OCI-LY7 (cell line): ENCODE data around the gene GNAS-AS1. TPM values are rescaled to one million over a fixed set of nuclear protein-coding genes. Genes with fewer than 3 reads are reported as not detected.

ENCODE experiments used
- BruUV-seq: library from RNA; stranded (reverse); fragments of 400-500 nt; replicated peaks from 2 replicates; lab custom pipeline; 2021; lab: Mats Ljungman, UMichigan
- CTCF ChIA-PET: fragments of 300-600 bp; sonication (Branson Sonifier 250); formaldehyde crosslinking; loops from one replicate; lab custom pipeline; 2022; ENCODE audit warnings: antibody characterized with exemption; ENCODE audit not compliant: unreplicated experiment; lab: Charles Lee
- POLR2A ChIA-PET: fragments of 300-600 bp; sonication (Branson Sonifier 250); formaldehyde crosslinking; loops from one replicate; lab custom pipeline; 2022; ENCODE audit warnings: antibody characterized with exemption; lab: Charles Lee
- DNase-seq: peaks from one replicate; pipeline ENCODE4 v3.0.0-alpha.2; 2015; ENCODE audit warnings: low spot score
- H2AFZ ChIP-seq: fragments of 200-600 bp; sonication (generic), shearing (Covaris generic); 2 replicates; pipeline ENCODE4 v1.6.1; 2014; ENCODE audit warnings: mild to moderate bottlenecking, antibody characterized with exemption, low read length, moderate library complexity
- H3K27ac ChIP-seq: fragments of 200-600 bp; sonication (generic); 2 replicates; pipeline ENCODE4 v1.5.1; 2014; ENCODE audit warnings: mixed run types, low read depth, mild to moderate bottlenecking, moderate library complexity, low read length, inconsistent platforms; ENCODE audit not compliant: poor library complexity, severe bottlenecking
- H3K36me3 ChIP-seq: fragments of 200-600 bp; sonication (generic); 2 replicates; pipeline ENCODE4 v1.6.1; 2014; ENCODE audit warnings: mild to moderate bottlenecking, antibody characterized with exemption, low read length, moderate library complexity, mixed read lengths; ENCODE audit not compliant: insufficient read depth
- H3K4me1 ChIP-seq: fragments of 200-600 bp; sonication (generic); 2 replicates; pipeline ENCODE4 v1.5.1; 2014; ENCODE audit warnings: mild to moderate bottlenecking, low read length; ENCODE audit not compliant: insufficient read depth, poor library complexity, severe bottlenecking
- H3K4me2 ChIP-seq: fragments of 200-600 bp; sonication (generic); 2 replicates; pipeline ENCODE4 v1.6.1; 2014; ENCODE audit warnings: mild to moderate bottlenecking, low read length
- H3K4me3 ChIP-seq: fragments of 200-600 bp; sonication (generic); 2 replicates; pipeline ENCODE4 v1.5.1; 2014; ENCODE audit warnings: mild to moderate bottlenecking, low read depth, low read length; ENCODE audit not compliant: poor library complexity, severe bottlenecking
- H3K79me2 ChIP-seq: fragments of 200-600 bp; sonication (generic); 2 replicates; pipeline ENCODE4 v1.6.1; 2016; ENCODE audit warnings: low read depth, mild to moderate bottlenecking, low read length, moderate library complexity, mixed read lengths; ENCODE audit not compliant: insufficient read depth
- H3K9me2 ChIP-seq: fragments of 200-600 bp; sonication (generic); 2 replicates; pipeline ENCODE4 v1.6.1; 2016; ENCODE audit warnings: mild to moderate bottlenecking, low read length, mixed read lengths; ENCODE audit not compliant: insufficient read depth
- H3K9me3 ChIP-seq: fragments of 200-600 bp; sonication (generic); 2 replicates; pipeline ENCODE4 v1.6.1; 2014; ENCODE audit warnings: mild to moderate bottlenecking, mixed run types, low read length, mixed read lengths
- H4K20me1 ChIP-seq: fragments of 200-600 bp; sonication (generic); 2 replicates; pipeline ENCODE4 v1.6.1; 2014; ENCODE audit warnings: mild to moderate bottlenecking, antibody characterized with exemption, low read length, moderate library complexity, mixed read lengths; ENCODE audit not compliant: insufficient read depth
- CTCF ChIP-seq: fragments of 200-600 bp; sonication (generic); conservative IDR thresholded peaks from 2 replicates; pipeline ENCODE4 v1.5.1; 2014; ENCODE audit warnings: mild to moderate bottlenecking, antibody characterized with exemption, low read length, moderate library complexity, mixed read lengths
- EZH2phosphoT487 ChIP-seq: fragments of 200-600 bp; sonication (generic); IDR thresholded peaks from 2 replicates; pipeline ENCODE4 v1.6.1; 2018; ENCODE audit warnings: low read depth, borderline replicate concordance, mild to moderate bottlenecking, mixed run types, antibody characterized with exemption, low read length, moderate library complexity, mixed read lengths
- intact Hi-C: fragments of 100-400 bp; cut with micrococcal nuclease; formaldehyde crosslinking; loops from one replicate; pipeline ENCODE4 v1.10.0; 2022; ENCODE audit not compliant: unreplicated experiment
- total RNA-seq, 2 experiments: library from RNA; depleted of rRNA in 1 of 2; stranded (reverse); fragments of >200 nt in 1 of 2; shearing (Covaris generic) in 1 of 2; gene quantifications; 2 replicates each; pipeline ENCODE4 v1.2.3, GENCODE V29; 2014 to 2022

GNAS-AS1 gene
- total RNA-seq, 2 experiments from 2014 or later = 6.5 to 11.6 TPM

GRCh38 chr20:58810116-58810878 lies 40.4 kb downstream of the GNAS-AS1 start:
- H3K27ac ChIP-seq = no peak overlapping the region
- ChIA-PET CTCF (no interaction called here), POLR2A (interaction anchor here (1.0 kb wide), 1 partner anchor 13 kb away, joined by 3 read pairs; no protein-coding TSS in a partner anchor)
- H3K4me3 ChIP-seq = no peak overlapping the region
- TF ChIP-seq CTCF (no peak), EZH2phosphoT487 (no peak)
- no TSS peak for BruUV-seq
- no peak overlapping the region for H3K4me2 ChIP-seq
- DNase-seq = no peak
- no peaks in the 10 kb centered on the region for H3K9me3 ChIP-seq
- no peaks in the 10 kb centered on the region for H4K20me1 ChIP-seq
- no peaks in the 10 kb centered on the region for H3K36me3 ChIP-seq
- no peak overlapping the region for H2AFZ ChIP-seq
- intact Hi-C loops = no loop called here
- H3K4me1 ChIP-seq = no peaks in the 10 kb centered on the region
- H3K79me2 ChIP-seq = no peaks in the 10 kb centered on the region
- H3K9me2 ChIP-seq = no peaks in the 10 kb centered on the region

DNA sequence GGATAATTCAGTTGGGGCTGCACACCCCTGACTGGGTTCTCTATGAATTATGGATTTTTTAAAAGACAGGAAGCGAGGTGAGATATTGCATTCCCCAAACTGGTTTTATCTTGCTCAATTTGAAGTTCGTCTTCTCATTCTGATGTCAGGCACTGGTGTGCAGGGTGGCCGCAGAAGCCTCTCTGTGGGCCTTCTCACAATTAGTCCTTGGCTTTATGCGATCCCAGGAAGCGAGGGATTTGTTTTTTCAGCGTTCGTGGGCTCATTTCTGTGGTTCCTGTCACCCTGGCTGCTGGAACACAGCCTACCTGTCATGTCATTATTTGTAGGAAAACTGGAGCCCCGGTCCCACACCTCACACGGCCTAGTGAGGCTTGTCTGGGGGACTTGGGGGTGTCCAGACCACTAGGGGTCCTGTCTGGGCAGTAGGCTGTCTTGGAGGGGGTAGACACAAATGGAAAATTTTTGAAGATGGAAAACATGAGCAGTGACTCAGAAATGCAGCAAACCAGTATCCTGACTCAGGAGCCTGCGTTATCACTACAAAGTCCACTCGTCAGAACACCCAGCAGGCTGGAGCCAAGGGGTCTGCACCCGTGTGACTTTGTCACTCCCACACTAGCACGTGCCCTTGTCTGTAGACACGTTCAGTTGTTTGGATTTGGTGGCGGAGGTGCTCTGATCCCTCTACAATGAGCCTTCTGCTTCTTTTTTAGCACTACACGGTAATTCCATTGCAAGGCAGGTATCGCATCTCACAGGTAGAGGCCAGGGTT lies 42.2 kb downstream of the GNAS-AS1 start:
- intact Hi-C loops = no loop called here
- no TSS peak for BruUV-seq

More for the DNA sequence above, 42.2 kb downstream of the GNAS-AS1 start:
- DNase-seq = no peak
- ChIA-PET CTCF (no interaction called here), POLR2A (no interaction called here)
- Histone ChIP-seq H3K79me2 (no peaks in the 10 kb centered on the region), H3K36me3 (no peaks in the 10 kb centered on the region), H3K4me1 (no peaks in the 10 kb centered on the region), H4K20me1 (no peaks in the 10 kb centered on the region), H3K9me3 (no peaks in the 10 kb centered on the region), H3K4me3 (no peak overlapping the region), H3K9me2 (no peaks in the 10 kb centered on the region), H2AFZ (no peak overlapping the region), H3K4me2 (no peak overlapping the region), H3K27ac (no peak overlapping the region)
- no peak for TF ChIP-seq CTCF
- TF ChIP-seq EZH2phosphoT487 = no peak
